PC-3 (cell line): ENCODE data around the gene MMD. TPM values are rescaled to one million over a fixed set of nuclear protein-coding genes. Genes with fewer than 3 reads are reported as not detected.
"Not testable (repeated sequence)": the region's sequence is repeated elsewhere in the genome, so short reads cannot be mapped to it uniquely, and the experiment has no call there.

Experiments
- ATAC-seq: fragments of 200-7000 bp; cut with Tn5 transposase; 2 replicates; pipeline ENCODE4 v1.9.1; 2020; ENCODE audit warnings: mild to moderate bottlenecking, moderate library complexity
- BruUV-seq: library from RNA; stranded (reverse); fragments of 400-500 nt; replicated peaks from 2 replicates; lab custom pipeline; 2021; lab: Mats Ljungman, UMichigan
- CTCF ChIA-PET: fragments of 300-600 bp; sonication (Branson Sonifier 250); formaldehyde crosslinking; loops from one replicate; lab custom pipeline; 2022; ENCODE audit warnings: antibody characterized with exemption; lab: Charles Lee
- POLR2A ChIA-PET: fragments of 300-600 bp; sonication (Branson Sonifier 250); formaldehyde crosslinking; loops from one replicate; lab custom pipeline; 2022; ENCODE audit warnings: antibody characterized with exemption; ENCODE audit not compliant: unreplicated experiment; lab: Charles Lee
- DNase-seq: peaks from one replicate; pipeline ENCODE4 v3.0.0-alpha.2; 2015
- H2AFZ ChIP-seq: fragments of 300-600 bp; sonication (generic); 2 replicates; pipeline ENCODE4 v1.6.0; 2016; ENCODE audit warnings: antibody characterized with exemption, low read length
- H3F3A ChIP-seq: fragments of 300-600 bp; sonication (generic); one replicate; pipeline ENCODE4 v1.6.0; 2017; ENCODE audit warnings: antibody characterized with exemption, low read length, control low read depth, mild to moderate bottlenecking; ENCODE audit not compliant: unreplicated experiment
- H3K27ac ChIP-seq: fragments of 300-600 bp; sonication (generic); 2 replicates; pipeline ENCODE4 v1.5.1; 2016; ENCODE audit warnings: mild to moderate bottlenecking, low read length
- H3K27me3 ChIP-seq: fragments of 300-600 bp; sonication (generic); 2 replicates; pipeline ENCODE4 v1.6.1; 2016; ENCODE audit warnings: low read length, mixed read lengths
- H3K36me3 ChIP-seq: fragments of 300-600 bp; sonication (generic); 2 replicates; pipeline ENCODE4 v1.6.1; 2016; ENCODE audit warnings: low read depth, mixed run types, low read length, mixed read lengths
- H3K4me1 ChIP-seq: fragments of 300-600 bp; sonication (generic); 2 replicates; pipeline ENCODE4 v1.5.1; 2016; ENCODE audit warnings: low read length; ENCODE audit not compliant: insufficient read depth
- H3K4me2 ChIP-seq: fragments of 300-600 bp; sonication (generic); 2 replicates; pipeline ENCODE4 v1.6.0; 2016; ENCODE audit warnings: low read length
- H3K4me3 ChIP-seq: fragments of 300-600 bp; sonication (generic); 2 replicates; pipeline ENCODE4 v1.5.1; 2016; ENCODE audit warnings: mild to moderate bottlenecking, low read length, mixed read lengths
- H3K79me2 ChIP-seq: fragments of 300-600 bp; sonication (generic); 2 replicates; pipeline ENCODE4 v1.6.1; 2017; ENCODE audit warnings: low read length, mixed read lengths
- H3K9ac ChIP-seq: fragments of 300-600 bp; sonication (generic); 2 replicates; pipeline ENCODE4 v1.6.0; 2016; ENCODE audit warnings: mild to moderate bottlenecking, low read length
- H3K9me2 ChIP-seq: fragments of 300-600 bp; sonication (generic); replicated peaks from 2 replicates; pipeline ENCODE4 v1.6.1; 2016; ENCODE audit warnings: mixed run types, low read length, mixed read lengths
- H3K9me3 ChIP-seq: fragments of 300-600 bp; sonication (generic); 2 replicates; pipeline ENCODE4 v1.6.1; 2016; ENCODE audit warnings: low read length, mixed read lengths
- H4K20me1 ChIP-seq: fragments of 300-600 bp; sonication (generic); 2 replicates; pipeline ENCODE4 v1.6.1; 2016; ENCODE audit warnings: low read length, mixed read lengths
- CTCF ChIP-seq: fragments of 300-600 bp; sonication (generic); conservative IDR thresholded peaks from 2 replicates; pipeline ENCODE4 v1.5.1; 2017; ENCODE audit warnings: antibody characterized with exemption, low read depth, mild to moderate bottlenecking, low read length
- EZH2 ChIP-seq: fragments of 300-600 bp; sonication (generic); IDR thresholded peaks from one replicate; pipeline ENCODE4 v1.6.1; 2017; ENCODE audit warnings: antibody characterized with exemption, mild to moderate bottlenecking, low read length; ENCODE audit not compliant: unreplicated experiment
- EZH2phosphoT487 ChIP-seq: fragments of 300-600 bp; sonication (generic); IDR thresholded peaks from 2 replicates; pipeline ENCODE4 v1.6.1; 2018; ENCODE audit warnings: mild to moderate bottlenecking, antibody characterized with exemption, low read length, borderline replicate concordance
- intact Hi-C: fragments of 100-400 bp; cut with micrococcal nuclease; formaldehyde crosslinking; loops from 2 replicates; pipeline ENCODE4 v1.9.0; 2023
- total RNA-seq: library from RNA; depleted of rRNA; stranded (reverse); fragments of >200 nt; gene quantifications from 2 replicates; pipeline ENCODE4 v1.2.3, GENCODE V29; 2014

MMD gene
- total RNA-seq, 1 experiment from 2014 or later, result 24.1 TPM

GRCh38 chr17:55433029-55433628, 11.5 kb upstream of the MMD start:
- Histone ChIP-seq H3K4me2 (peak overlapping the region; percentile 92), H3F3A (peaks cover 6% of the 10 kb centered on the region), H4K20me1 (no peaks in the 10 kb centered on the region), H3K9ac (peak overlapping the region; percentile 73), H3K9me2 (no peaks in the 10 kb centered on the region), H2AFZ (no peak overlapping the region), H3K27me3 (no peaks in the 10 kb centered on the region), H3K79me2 (no peaks in the 10 kb centered on the region), H3K27ac (peak overlapping the region; percentile 96), H3K36me3 (no peaks in the 10 kb centered on the region), H3K4me1 (peaks cover 40% of the 10 kb centered on the region), H3K9me3 (no peaks in the 10 kb centered on the region), H3K4me3 (peak overlapping the region; percentile 59)
- BruUV-seq, result no TSS peak
- POLR2A ChIA-PET, result interaction anchor here (0.6 kb wide), 2 partner anchors 64 to 275 kb away, joined by 4 to 8 read pairs; no protein-coding TSS in a partner anchor
- intact Hi-C loops, result loop anchor here (1.0 to 10.0 kb wide), 7 partner anchors 13 to 268 kb away; no protein-coding TSS in a partner anchor
- ATAC-seq (peak; percentile 85), DNase-seq (peak; percentile 99)
- CTCF ChIA-PET, result interaction anchor here (0.5 to 1.4 kb wide), 4 partner anchors 19 to 387 kb away, joined by 3 to 5 read pairs (median 4); no protein-coding TSS in a partner anchor
- TF ChIP-seq CTCF (no peak), EZH2phosphoT487 (peak; percentile 57; the same call in 1 of the 2 replicates)

GRCh38 chr17:55432358-55433028, 10.9 kb upstream of the MMD start:
- CTCF ChIA-PET, result interaction anchor here (0.6 to 1.4 kb wide), 4 partner anchors 11 to 75 kb away, joined by 3 to 5 read pairs (median 3); partner anchors contain the start of gene MMD
- BruUV-seq, result no TSS peak
- Histone ChIP-seq H3K4me1 (peaks cover 40% of the 10 kb centered on the region), H3F3A (peaks cover 6% of the 10 kb centered on the region), H3K27ac (peak overlapping the region; percentile 96), H3K36me3 (no peaks in the 10 kb centered on the region), H3K4me3 (peak overlapping the region; percentile 4; the same call in 1 of the 2 replicates), H3K27me3 (no peaks in the 10 kb centered on the region), H2AFZ (no peak overlapping the region), H3K9me2 (no peaks in the 10 kb centered on the region), H4K20me1 (no peaks in the 10 kb centered on the region), H3K9ac (peak overlapping the region; percentile 27; the same call in 1 of the 2 replicates), H3K9me3 (no peaks in the 10 kb centered on the region), H3K4me2 (peak overlapping the region; percentile 92), H3K79me2 (no peaks in the 10 kb centered on the region)
- intact Hi-C loops, result loop anchor here (1.0 to 10.0 kb wide), 7 partner anchors 12 to 268 kb away; no protein-coding TSS in a partner anchor
- POLR2A ChIA-PET, result interaction anchor here (0.6 kb wide), 1 partner anchor 276 kb away, joined by 8 read pairs; no protein-coding TSS in a partner anchor
- TF ChIP-seq EZH2 (no peak), EZH2phosphoT487 (no peak), CTCF (no peak)
- DNase-seq (peak; percentile 69), ATAC-seq (no peak)

- CTCF ChIA-PET, result interaction anchor here (1.2 kb wide), 1 partner anchor 75 kb away, joined by 3 read pairs; no protein-coding TSS in a partner anchor
- POLR2A ChIA-PET, result not testable (repeated sequence)
Observed at GRCh38 chr17:55431914-55432313, 10.3 kb upstream of the MMD start.

More at GRCh38 chr17:55431914-55432313, 10.3 kb upstream of the MMD start:
- not testable (repeated sequence) for H3K9ac ChIP-seq, H2AFZ ChIP-seq, H4K20me1 ChIP-seq, H3K27ac ChIP-seq, BruUV-seq, H3K36me3 ChIP-seq, H3K9me2 ChIP-seq, ATAC-seq, H3F3A ChIP-seq, H3K79me2 ChIP-seq, DNase-seq, H3K27me3 ChIP-seq, H3K4me3 ChIP-seq, H3K4me2 ChIP-seq, H3K9me3 ChIP-seq
- intact Hi-C loops, result loop anchor here (2.0 to 10.0 kb wide), 3 partner anchors 29 to 267 kb away; no protein-coding TSS in a partner anchor
- peaks cover 40% of the 10 kb centered on the region for H3K4me1 ChIP-seq
